ENCODE data around the gene BLVRB. TPM values are rescaled to one million over a fixed set of nuclear protein-coding genes. Genes with fewer than 3 reads are reported as not detected.

BLVRB gene
- total RNA-seq, 1 experiment from 2014 or later, result 113 TPM

- TF ChIP-seq POLR2A (IDR thresholded peaks at IDR 0.05; ENCODE audit: borderline replicate concordance, extremely low read depth, insufficient read depth, insufficient read length) (no peak), JUND (IDR thresholded peaks at IDR 0.05) (no peak), EGR1 (IDR thresholded peaks at IDR 0.05; ENCODE audit: low read depth) (no peak), CTCF (IDR thresholded peaks at IDR 0.05 in 2 of 3, conservative IDR thresholded peaks at IDR 0.05 in 1 of 3; ENCODE audit: borderline replicate concordance in 1 of 3, insufficient read depth in 1 of 3, low read depth in 2 of 3, low read length in 2 of 3) (no peak)
These were observed 28.2 kb upstream of the BLVRB start (continued) for GRCh38 chr19:40493778-40494177.

- Histone ChIP-seq H3K79me2 (ENCODE audit: insufficient read depth, low read length) (no peaks in the 10 kb centered on the region), H4K20me1 (ENCODE audit: insufficient read depth) (no peaks in the 10 kb centered on the region), H3K27ac (ENCODE audit: low read depth, low read length) (no peak overlapping the region), H2AFZ (ENCODE audit: low read depth, low read length, poor library complexity, severe bottlenecking) (no peak overlapping the region), H3K9ac (ENCODE audit: low read length) (no peak overlapping the region), H3K4me3 (replicated peaks in 1 of 2; ENCODE audit: low read depth in 1 of 2, low read length in 2 of 2) (no peak overlapping the region), H3K27me3 (ENCODE audit: insufficient read depth, low read length) (peaks cover 5% of the 10 kb centered on the region), H3K9me3 (ENCODE audit: control insufficient read depth in 1 of 2, insufficient read depth in 1 of 2, low read depth in 1 of 2, low read length in 2 of 2) (no peaks in the 10 kb centered on the region), H3K9me2 (ENCODE audit: insufficient read depth) (no peaks in the 10 kb centered on the region), H3K4me2 (ENCODE audit: low read length) (no peak overlapping the region), H3K4me1 (ENCODE audit: control insufficient read depth in 1 of 2, insufficient read depth in 2 of 2, low read length in 2 of 2) (peaks cover 9 to 12% of the 10 kb centered on the region in 2 experiments), H3K36me3 (ENCODE audit: control insufficient read depth in 1 of 2, insufficient read depth in 2 of 2, low read length in 2 of 2) (no peaks in the 10 kb centered on the region)
- ChIA-PET RAD21 (ENCODE audit: low non-redundant PET in 1 of 2, low total read pairs in 2 of 2, uncharacterized antibody in 2 of 2, unreplicated experiment in 2 of 2) (interaction anchor here in 1 of 2 experiments (0.7 kb wide), 1 partner anchor 10 kb away, joined by 5 read pairs; no protein-coding TSS in a partner anchor), POLR2A (no interaction called here), CTCF (no interaction called here)
- no peak for DNase-seq (ENCODE audit: low read depth, low spot score)
- no TSS peak for BruUV-seq (replicated peaks)
- intact Hi-C loops (cut with micrococcal nuclease), result no loop called here
- ATAC-seq, result no peak
- TF ChIP-seq SP1 (IDR thresholded peaks at IDR 0.05; ENCODE audit: low read depth), result no peak
- no peak for TF ChIP-seq FOSL1 (IDR thresholded peaks at IDR 0.05; ENCODE audit: low read depth)
- TF ChIP-seq MAX (IDR thresholded peaks at IDR 0.05), result no peak
- no peak for TF ChIP-seq ELF1 (IDR thresholded peaks at IDR 0.05; ENCODE audit: borderline replicate concordance, low read depth)
- no peak for TF ChIP-seq POLR2AphosphoS5 (IDR thresholded peaks at IDR 0.05; ENCODE audit: low read depth, low read length)
- TF ChIP-seq REST (IDR thresholded peaks at IDR 0.05; ENCODE audit: low read depth), result no peak
- TF ChIP-seq ZBTB33 (IDR thresholded peaks at IDR 0.05; ENCODE audit: extremely low read depth, insufficient replicate concordance, low read length), result no peak
- no peak for TF ChIP-seq ATF3 (IDR thresholded peaks at IDR 0.05)
- no peak for TF ChIP-seq YY1 (IDR thresholded peaks at IDR 0.05; ENCODE audit: extremely low read depth, insufficient replicate concordance, low read depth, low read length)
- TF ChIP-seq CBX3 (IDR thresholded peaks at IDR 0.05; ENCODE audit: low read depth), result no peak
- no peak for TF ChIP-seq TCF7L2 (IDR thresholded peaks at IDR 0.05; ENCODE audit: borderline replicate concordance, extremely low read depth, insufficient read depth, insufficient read length)
- no peak for TF ChIP-seq ZFX (IDR thresholded peaks at IDR 0.05)
These were observed 26.7 kb upstream of the BLVRB start for GRCh38 chr19:40492274-40492673.
